Thyroid gland (tissue), 4 donors: ENCODE results near the gene ARHGAP18.

Experiments
- CTCF ChIP-seq, 6 experiments: fragments of 200-600 bp in 3 of 6; fragments of 450-650 bp in 3 of 6; sonication (generic) in 3 of 6; IDR thresholded peaks; one replicate each; pipeline ENCODE4 v1.5.1; 2016 to 2019; ENCODE audit warnings: antibody characterized with exemption in 6 of 6, mild to moderate bottlenecking in 2 of 6, inconsistent platforms in 1 of 6, moderate library complexity in 1 of 6
- POLR2A ChIP-seq, 2 donors: fragments of 450-650 bp; IDR thresholded peaks; one replicate each; pipeline ENCODE4 v1.6.1; 2017; ENCODE audit warnings: antibody characterized with exemption in 2 of 2, mild to moderate bottlenecking in 2 of 2, moderate library complexity in 1 of 2

GRCh38 chr6:129753422-129753821 is 43.4 kb upstream of the ARHGAP18 start:
- no peak for TF ChIP-seq CTCF (IDR thresholded peaks at IDR 0.05)
- TF ChIP-seq POLR2A (IDR thresholded peaks at IDR 0.05), result no peak
